Left renal pelvis (tissue), 4 donors: Measurements from ENCODE around the gene KRT28. TPM values are rescaled to one million over a fixed set of nuclear protein-coding genes. Genes with fewer than 3 reads are reported as not detected.
"Not testable (repeated sequence)": the region's sequence is repeated elsewhere in the genome, so short reads cannot be mapped to it uniquely, and the experiment has no call there.

Source experiments
- DNase-seq, 4 donors: peaks; one replicate each; pipeline ENCODE4 v3.0.0-alpha.2; 2013; ENCODE audit warnings: low read depth in 4 of 4, low spot score in 3 of 4
- polyA plus RNA-seq, 4 donors: library from polyadenylated mRNA; unstranded; fragments of 120-200 nt; gene quantifications; one replicate each; pipeline ENCODE4 v1.2.1, GENCODE V29; 2013; ENCODE audit not compliant: insufficient read length in 4 of 4

The KRT28 gene
- polyA plus RNA-seq, 4 donors: 0.19 TPM; not detected in 3

GRCh38 chr17:40791111-40791510, 8.6 kb downstream of the KRT28 start:
- DNase-seq: no peak

- DNase-seq: no peak
Observed at GRCh38 chr17:40782450-40782849, 17.3 kb downstream of the KRT28 start, which contains the start of gene KRT27. TSS of gene KRT27 (minus strand) at chr17:40782550. CDS start at chr17:40782493, 57 bp downstream.

GRCh38 chr17:40779181-40779909, 20.4 kb downstream of the KRT28 start:
- no peak for DNase-seq

GRCh38 chr17:40778461-40778860, 21.3 kb downstream of the KRT28 start:
- DNase-seq: no peak

- DNase-seq: no peak
Observed at GRCh38 chr17:40777971-40778370, 21.8 kb downstream of the KRT28 start.

GRCh38 chr17:40777459-40777858, 22.3 kb downstream of the KRT28 start:
- no peak for DNase-seq

GRCh38 chr17:40775945-40776344, 23.8 kb downstream of the KRT28 start:
- DNase-seq: peak in 1 of 4 donors; percentile 9

GRCh38 chr17:40772101-40772500, 27.7 kb downstream of the KRT28 start, which contains the start of gene KRT26:
TSS of gene KRT26 (minus strand) at chr17:40772201. CDS start at chr17:40772113, 88 bp downstream.
- DNase-seq: no peak

GRCh38 chr17:40765657-40766056, 34.1 kb downstream of the KRT28 start:
- no peak for DNase-seq

GRCh38 chr17:40763752-40764151, 36.0 kb downstream of the KRT28 start:
- DNase-seq: no peak

- no peak for DNase-seq
Observed at GRCh38 chr17:40760105-40761016, 39.4 kb downstream of the KRT28 start.

- no peak for DNase-seq
Observed at GRCh38 chr17:40755231-40755630, 44.5 kb downstream of the KRT28 start, which contains the start of gene KRT25. TSS of gene KRT25 (minus strand) at chr17:40755331. CDS start at chr17:40755271, 60 bp downstream.

- DNase-seq: no peak
Observed at GRCh38 chr17:40753804-40754203, 46.0 kb downstream of the KRT28 start.

GRCh38 chr17:40751065-40751464, 48.7 kb downstream of the KRT28 start:
- DNase-seq: no peak

GRCh38 chr17:40750391-40750790, 49.4 kb downstream of the KRT28 start:
- no peak for DNase-seq

- not testable (repeated sequence) for DNase-seq
Observed at GRCh38 chr17:40748666-40749065, 51.1 kb downstream of the KRT28 start.

Other genes starting within 250 kb of the KRT28 start
- gene CCR7, start 234.5 kb downstream of the KRT28 start, polyA plus RNA-seq: under 1 TPM; 0.14 to 0.53 (median 0.44) TPM
- gene SMARCE1, start 152.1 kb downstream of the KRT28 start, polyA plus RNA-seq: 100 to 1,000 TPM; 247 to 327 (median 263) TPM
- 1 to 10 TPM in 1 of 4 donors, under 1 TPM in 3; 0.09 to 1.7 (median 0.24) TPM for gene KRT222, start 134.8 kb downstream of the KRT28 start, polyA plus RNA-seq
- under 1 TPM in 1 of 4 donors, not detected in 3; 0.18 TPM for gene KRT24, start 96.2 kb downstream of the KRT28 start, polyA plus RNA-seq
- under 1 TPM in 1 of 4 donors, not detected in 3; 0.68 TPM for gene KRT25, start 44.6 kb downstream of the KRT28 start, polyA plus RNA-seq
- not detected for gene KRT26, start 27.8 kb downstream of the KRT28 start, polyA plus RNA-seq
- gene KRT27, start 17.4 kb downstream of the KRT28 start, polyA plus RNA-seq: under 1 TPM in 2 of 4 donors, not detected in 2; 0.24 to 0.53 TPM
- 10 to 100 TPM; 49.3 to 60.0 (median 58.1) TPM for gene KRT10, start 22.7 kb upstream of the KRT28 start, polyA plus RNA-seq
- gene KRT12, start 67.3 kb upstream of the KRT28 start, polyA plus RNA-seq: under 1 TPM in 2 of 4 donors, not detected in 2; 0.10 to 0.27 TPM
- 1 to 10 TPM in 1 of 4 donors, under 1 TPM in 2, not detected in 1; 0.09 to 2.0 (median 0.58) TPM for gene KRT20, start 85.3 kb upstream of the KRT28 start, polyA plus RNA-seq
- gene KRT23, start 137.7 kb upstream of the KRT28 start, polyA plus RNA-seq: 1 to 10 TPM in 2 of 4 donors, under 1 TPM in 2; 0.52 to 2.1 (median 1.0) TPM
- not detected for gene KRT39, start 167.0 kb upstream of the KRT28 start, polyA plus RNA-seq
- gene KRT40, start 184.4 kb upstream of the KRT28 start, polyA plus RNA-seq: under 1 TPM in 1 of 4 donors, not detected in 3; 0.07 TPM
- not detected for gene KRTAP3-3, start 194.2 kb upstream of the KRT28 start, polyA plus RNA-seq
- gene KRTAP3-2, start 199.9 kb upstream of the KRT28 start, polyA plus RNA-seq: not detected
- gene KRTAP3-1, start 209.2 kb upstream of the KRT28 start, polyA plus RNA-seq: not detected
- not detected for gene KRTAP1-5, start 227.2 kb upstream of the KRT28 start, polyA plus RNA-seq
- gene KRTAP1-4, start 230.2 kb upstream of the KRT28 start, polyA plus RNA-seq: not detected
- not detected for gene KRTAP1-3, start 234.9 kb upstream of the KRT28 start, polyA plus RNA-seq
- not detected for gene KRTAP1-1, start 241.5 kb upstream of the KRT28 start, polyA plus RNA-seq
- gene KRTAP2-1, start 247.4 kb upstream of the KRT28 start, polyA plus RNA-seq: not detected